NCI-H1417 (cell line): ENCODE results near the gene FREM1.

Experiments used
- DNase-seq, 3 experiments: peaks; one replicate each; lab custom pipeline; 2025; lab: John Stamatoyannopoulos, UW

The FREM1 gene

DNA sequence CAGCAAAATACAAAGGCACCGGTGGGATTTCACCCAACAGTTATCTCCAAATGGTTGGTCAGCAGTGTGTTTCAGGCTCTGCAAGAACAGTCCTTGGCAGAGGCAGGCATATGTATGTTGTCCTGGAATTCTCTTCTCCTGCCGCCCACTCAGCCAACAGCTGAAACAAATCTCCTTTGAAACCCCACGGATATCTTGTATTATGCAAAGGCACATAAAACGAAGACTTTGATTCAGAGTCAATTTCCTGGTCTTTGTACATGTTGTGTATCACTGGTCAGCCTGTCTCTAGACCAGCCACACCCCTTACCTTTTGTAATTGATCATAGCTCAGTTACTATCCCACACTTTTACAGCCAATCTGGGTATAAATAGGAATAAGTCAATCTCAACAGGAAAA, 29.2 kb downstream of the FREM1 start:
- no peak for DNase-seq

DNA sequence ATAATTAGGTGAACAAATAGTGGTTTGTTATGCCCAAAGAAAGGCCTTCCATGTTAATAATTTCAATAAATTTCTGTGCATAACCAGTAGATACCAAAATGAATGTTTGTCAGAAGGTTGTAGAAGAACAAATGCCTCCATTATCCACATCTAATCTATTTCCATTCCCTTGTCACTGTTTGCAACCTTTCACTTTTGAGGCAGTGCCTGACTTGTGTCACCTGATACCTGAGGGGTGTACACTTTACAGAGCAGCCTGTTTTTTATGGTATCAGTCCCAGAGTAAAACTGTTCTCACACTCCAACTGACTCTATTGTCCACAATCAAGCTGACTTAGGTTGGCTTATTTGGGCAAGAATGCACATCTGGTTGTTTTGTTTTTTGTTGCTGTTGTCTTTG, 40.1 kb downstream of the FREM1 start:
- DNase-seq = no peak

DNA sequence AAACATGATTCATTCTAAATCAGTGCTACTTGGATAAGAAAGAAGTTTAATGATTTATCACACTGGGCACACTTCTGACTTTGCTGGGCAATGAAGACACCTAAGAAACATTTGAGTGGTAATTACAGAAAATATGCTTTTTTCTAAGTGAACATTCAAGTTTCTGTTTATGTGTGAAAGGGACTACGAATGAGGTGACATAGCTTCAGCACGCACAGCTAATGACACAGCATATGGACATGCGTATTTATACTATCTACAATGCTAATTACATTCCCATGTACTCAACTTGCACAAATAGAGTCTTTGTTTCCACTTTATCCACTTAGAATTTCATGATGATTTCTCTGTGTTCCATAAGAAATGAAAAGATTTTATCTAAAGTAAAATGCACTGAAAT, 40.6 kb downstream of the FREM1 start:
- DNase-seq = no peak

DNA sequence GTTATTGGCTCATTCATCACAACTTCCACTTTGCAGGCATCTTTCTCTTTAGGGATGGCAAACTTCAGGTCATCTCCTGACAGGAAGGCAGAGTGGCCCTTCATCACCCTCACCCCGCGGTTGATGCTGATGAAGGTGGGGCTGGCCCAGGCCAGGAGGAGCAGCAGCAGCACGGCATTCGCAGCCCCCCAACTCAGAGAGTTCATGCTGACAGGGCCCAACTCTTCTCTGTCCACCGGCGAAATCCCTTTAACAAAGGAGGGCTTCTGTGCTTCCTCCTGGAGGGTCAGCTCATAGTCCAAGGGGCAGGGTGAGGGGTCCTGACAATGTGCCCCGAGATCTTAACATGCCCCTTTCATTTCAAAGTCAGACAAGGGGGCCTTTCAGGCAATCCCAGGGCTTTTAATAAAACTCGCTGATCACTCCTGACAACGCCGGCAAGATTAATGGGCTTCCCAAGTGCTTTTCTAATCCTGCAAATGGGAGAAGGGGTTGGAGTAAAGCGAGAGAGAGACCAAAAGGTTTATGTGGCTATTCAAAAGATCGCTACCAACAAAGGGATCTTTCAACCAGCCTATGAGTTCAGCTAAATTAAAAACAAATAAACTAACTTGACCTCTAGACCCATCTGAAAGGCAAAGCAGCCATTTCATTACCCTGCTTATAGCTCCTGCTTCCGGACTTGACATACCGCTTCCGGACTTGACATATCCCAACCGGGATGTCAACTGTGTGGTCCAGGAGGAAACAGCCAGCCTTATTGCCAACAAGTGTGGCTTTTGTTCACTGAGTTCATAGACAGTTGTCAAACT, 41.2 kb downstream of the FREM1 start:
- DNase-seq = peak in 1 of 3 experiments; percentile 2

DNA sequence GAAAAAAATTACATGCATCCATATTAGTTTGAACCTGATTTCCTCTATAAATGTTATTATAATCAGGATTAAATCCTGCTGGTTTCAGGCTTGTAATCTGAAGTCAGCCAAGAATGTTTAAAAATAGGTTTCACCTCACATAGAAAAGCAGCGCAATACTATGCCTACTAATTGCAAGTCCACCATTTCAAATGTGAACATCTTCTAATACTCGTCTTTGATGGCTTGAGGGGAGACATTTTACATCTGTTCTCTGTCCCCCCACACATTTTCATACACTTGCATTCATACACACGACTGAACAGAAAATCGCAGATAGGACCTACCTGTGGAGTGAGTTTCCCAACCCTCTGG, 41.8 kb downstream of the FREM1 start:
- no peak for DNase-seq

DNA sequence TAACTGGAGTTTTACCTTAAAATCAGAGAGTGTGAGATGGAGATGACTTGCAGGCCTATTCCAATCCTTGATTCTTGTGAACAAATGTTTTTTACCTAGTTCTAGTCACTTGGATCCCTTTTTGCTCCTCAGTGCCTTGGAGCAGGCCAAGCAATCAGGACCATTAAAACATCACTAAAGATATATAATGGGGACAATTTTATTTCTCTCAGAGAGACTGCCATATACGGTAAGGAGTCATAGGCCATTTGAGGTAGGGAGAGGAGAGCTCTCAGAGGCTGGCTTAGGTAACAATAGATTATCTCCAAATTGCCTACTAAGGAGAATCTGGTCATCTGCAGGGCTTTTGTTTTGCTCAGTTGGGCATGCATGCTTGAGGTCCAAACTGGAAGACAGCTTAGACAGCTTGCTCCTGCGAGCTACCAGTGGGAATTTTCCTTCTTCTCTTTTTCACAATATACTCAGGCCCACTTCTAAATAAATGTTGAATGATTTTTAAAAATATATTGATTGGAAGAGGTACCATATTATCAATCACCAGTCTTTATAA, 44.0 kb downstream of the FREM1 start:
- DNase-seq = peak in 1 of 3 experiments; percentile 30

DNA sequence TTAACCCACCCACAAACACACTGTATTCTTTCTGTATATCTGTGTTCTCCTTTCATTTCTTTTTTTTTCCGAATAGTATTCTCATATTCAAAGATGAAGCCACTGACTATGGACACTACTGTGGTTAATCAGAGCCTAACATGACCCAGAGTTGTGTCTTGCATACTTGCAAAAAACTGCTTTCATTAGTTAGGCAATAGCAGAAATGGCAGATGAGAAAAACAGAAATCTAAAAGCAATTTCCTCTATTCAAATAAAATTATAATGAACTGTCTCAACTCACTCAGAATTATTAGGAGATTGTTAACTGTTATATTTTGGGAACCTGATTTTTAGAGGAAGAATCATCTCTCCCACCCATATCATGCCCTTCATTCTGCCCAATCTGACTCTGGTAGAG, 45.9 kb downstream of the FREM1 start:
- no peak for DNase-seq

DNA sequence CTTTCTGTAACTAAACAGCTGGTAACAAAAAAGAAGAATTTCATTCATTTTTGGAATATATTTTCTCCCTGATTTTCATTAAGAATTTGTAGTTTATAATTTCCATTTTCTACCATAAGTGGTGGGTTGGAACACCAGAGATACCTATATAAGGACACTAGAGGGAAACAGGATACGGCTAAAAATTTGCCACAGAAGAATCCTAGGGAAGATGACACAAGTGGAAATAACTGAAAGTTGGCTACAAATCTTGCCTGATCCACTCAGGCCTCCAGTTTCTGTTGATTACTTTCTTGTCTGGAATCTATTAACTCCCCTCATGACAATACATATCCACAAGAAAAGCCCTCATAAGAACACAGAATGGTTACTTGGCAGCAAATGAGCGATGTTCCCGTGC, 46.8 kb downstream of the FREM1 start:
- peak in 1 of 3 experiments; percentile 9 for DNase-seq

DNA sequence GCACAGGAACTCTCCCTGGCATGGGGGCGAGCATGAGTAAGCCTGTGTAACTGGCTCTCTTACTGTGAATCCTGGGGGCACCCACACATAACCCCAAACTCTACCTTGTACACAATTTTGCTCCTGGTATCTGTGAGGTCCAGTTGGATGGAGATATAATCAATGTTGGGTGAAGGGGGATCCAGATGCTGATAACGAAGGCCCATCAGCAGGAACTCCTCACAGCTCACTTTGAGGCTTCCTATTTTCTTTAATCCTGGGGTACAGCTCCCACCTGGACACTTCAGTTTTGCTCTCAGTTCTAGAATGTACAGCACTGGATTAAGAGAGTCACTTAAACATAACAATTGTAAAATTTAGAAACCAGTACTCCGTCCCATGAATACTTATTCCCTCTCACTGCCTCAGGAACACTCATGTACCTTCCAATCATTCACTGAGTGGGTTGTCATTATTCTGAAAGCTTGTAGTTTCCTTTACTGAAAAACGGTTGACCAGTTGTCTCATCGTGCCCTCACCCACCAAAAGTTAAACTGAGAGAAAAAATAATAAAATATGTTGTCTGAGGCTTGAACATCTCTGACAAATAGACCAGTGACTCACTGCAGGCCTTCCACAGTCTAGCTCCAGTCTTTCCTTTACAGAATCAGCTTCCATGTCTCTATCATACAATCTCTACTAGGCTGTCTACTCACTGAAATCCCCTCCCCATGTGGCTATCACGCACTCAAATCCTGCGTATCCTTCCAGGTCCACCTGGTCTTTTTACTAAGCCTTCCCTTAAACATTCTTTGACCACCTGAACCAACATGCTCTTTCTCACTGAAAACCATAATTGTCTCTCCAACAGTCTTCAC, 52.6 kb downstream of the FREM1 start:
- no peak for DNase-seq

DNA sequence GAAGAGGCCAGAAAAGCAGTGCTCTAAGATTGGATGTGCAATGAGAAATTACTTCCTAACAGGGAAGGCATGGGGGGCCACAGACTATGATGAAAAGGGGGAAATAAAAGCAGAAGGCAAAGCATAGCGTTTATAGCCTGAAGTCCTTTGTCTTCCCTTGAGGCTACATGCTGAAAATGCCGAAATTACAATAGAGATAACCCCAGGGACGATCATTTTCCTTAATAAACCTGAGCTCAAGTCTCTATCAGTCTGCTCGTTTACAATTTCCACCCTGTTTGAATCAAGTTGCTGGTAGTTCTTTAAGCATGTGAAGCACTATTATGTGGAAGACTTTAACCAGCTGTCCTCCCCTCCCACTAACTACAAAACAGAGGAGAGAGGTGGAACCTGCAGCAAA, 60.4 kb downstream of the FREM1 start:
- DNase-seq = no peak

DNA sequence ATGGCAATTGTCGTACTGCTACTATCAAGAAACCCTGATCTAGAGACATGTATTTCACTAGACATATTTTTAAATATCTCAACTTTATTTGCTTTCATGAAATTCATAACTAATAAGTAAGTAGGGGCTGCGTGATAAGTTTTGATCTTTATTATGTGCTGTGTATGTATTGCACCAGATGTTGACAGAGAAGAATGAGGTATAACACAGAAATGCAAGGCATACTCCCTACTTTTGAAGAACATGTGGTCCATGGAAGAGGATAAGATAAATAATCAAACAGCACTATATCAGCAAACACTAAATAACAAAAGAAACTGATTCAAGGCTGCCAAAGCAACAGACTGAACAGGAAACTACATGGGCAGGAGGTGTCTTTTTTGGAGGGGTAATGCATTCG, 60.9 kb downstream of the FREM1 start:
- no peak for DNase-seq

DNA sequence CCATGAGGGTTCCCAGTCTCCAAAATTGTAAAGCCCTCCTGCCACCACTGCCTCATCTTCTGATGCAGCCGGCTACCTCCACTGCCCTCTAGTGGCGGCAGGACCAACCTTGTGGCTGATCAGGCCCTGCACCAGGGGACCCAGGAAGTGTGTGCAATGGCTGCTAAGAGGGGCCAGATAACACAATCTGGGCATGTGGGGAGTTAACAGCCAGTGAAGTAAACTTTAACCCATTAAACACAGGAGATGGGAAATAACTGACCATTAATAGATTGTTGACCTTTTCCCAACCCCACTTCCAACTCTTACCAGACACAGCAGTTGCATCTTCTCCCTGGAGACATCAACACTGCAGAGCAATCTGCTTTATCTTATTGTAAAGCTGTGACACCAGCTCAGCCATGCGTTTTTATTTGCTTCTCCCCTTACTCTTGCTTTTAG, 63.3 kb downstream of the FREM1 start:
- peak; percentile 4 to 34 (median 9) for DNase-seq

DNA sequence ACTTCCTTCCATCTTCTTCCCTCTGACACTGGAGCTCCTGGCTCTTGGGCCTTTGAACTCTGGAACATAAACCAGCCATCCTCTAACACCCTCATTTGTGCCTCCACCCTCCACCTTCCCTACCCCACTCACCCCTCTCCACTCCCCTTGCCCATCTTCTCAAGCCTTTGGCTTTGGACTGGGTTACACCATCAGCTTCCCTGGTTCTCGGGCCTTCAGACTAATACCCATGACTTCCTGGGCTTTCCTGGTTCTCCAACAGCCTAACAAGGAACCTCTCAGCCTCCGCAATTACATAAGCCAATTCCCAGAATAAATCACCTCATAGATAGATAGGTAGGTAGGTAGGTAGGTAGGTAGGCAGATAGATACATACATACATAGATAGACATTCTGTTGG, 67.1 kb downstream of the FREM1 start:
- DNase-seq = no peak

DNA sequence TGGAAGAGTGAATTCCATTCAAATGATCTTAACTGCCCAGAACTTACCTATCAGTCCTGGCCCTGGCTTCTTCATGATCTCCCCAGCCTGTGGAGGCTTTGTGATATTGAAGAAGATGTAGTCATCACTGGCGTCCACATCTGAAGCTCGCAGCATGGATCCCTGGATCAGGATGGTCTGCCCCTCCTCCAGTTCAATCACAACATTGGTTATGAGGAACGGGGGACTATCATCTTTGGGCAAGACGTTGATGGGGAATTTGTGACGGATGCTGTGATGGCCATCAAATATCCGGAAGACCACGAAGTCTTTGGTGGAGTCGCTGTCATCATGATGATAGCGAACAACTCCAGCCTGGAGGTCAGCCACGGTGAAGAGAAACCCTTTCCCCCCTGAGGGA, 68.0 kb downstream of the FREM1 start:
- no peak for DNase-seq

DNA sequence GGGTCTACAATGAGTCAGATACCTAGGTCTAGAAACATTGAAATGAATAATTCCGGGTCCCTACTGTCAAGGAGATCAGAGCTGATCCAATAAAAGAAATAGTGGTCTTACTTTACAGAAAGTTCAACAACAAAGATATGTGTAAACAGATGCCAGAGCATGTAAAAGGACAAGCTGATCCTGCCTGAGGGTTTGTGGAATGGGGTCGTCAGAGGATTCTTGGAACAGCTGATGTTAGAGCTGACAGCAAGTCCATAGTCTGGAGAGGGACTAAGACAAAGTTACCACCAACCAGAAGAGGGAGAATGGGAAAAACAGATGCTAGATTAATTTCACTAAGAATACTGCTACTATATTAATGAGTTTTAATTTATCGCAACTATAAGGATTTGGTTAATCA, 71.5 kb downstream of the FREM1 start:
- no peak for DNase-seq

DNA sequence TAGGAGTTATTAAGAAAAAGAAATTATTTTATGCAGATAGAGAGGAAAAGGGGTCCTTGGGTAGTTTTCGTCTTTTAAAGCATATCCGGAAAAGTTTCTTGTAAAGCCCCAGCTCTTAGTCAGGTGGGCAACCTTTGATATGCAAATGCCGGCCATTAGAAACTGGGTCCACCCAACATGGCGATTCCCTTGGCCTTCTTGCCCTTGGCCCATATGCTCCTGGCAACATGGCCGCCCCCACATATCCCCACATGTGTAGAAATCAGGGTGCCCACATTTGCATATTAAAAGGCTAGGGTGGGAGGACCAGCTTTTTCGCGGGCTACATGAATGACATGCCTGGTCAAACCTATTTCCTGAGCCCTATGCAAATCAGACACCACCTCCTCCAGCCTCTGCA, 73.3 kb downstream of the FREM1 start:
- no peak for DNase-seq

DNA sequence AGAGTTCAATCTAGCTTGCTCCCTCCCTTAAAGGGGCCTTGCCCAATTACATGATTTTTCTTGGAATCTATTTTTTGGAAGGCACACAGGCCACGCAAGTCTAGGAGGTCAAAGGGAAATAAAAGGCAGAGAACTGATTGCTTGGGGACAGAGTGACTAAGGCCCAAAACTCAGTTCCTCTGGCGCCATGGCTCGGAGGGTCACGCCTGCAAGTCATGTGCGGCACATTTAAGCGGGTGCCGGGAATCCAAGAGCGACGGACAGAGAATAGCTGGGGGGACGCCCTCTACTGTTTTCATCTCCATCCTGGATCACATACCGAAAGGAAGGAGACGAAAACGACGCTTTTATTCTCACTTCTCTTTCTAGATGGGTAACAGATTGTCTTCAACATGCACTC, 78.6 kb downstream of the FREM1 start:
- DNase-seq = no peak

DNA sequence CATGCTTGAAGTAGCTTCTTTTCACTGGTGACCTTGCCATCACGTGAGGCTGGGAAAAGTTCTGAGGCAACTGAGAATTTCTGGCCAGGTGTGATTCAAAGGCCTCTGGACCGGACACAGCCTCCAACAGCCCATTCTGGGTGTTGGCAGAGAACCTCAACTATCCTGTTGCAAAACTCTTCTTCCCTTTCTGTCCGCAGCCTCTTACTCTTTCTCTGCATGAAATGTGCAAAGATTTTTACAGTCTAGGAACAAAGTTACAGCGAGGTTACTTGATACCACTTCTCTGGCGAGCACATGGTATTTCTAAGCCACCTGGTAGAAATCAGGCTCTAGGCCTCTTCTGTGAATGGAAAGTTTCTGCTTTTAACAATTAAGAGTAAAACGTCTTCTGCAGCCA, 79.2 kb downstream of the FREM1 start:
- no peak for DNase-seq

DNA sequence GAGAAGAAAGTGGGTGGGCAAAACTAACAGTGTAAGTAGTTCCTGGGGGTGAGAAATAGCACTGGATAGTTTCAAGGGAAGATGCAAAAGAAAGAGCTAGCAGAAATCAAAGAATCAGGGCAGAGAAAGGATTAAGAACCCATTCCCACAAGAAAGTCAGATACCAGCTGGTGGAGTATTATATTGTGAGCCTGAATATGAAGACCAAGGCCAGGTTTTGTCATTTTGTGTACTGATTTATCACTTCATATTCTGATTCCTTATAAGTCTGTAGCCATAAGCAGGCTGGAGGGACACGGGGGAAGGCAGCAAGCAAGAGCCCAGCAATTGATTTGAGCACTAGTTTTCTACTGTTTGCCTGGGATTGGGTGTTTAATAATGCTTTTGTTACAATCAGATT, 80.2 kb downstream of the FREM1 start:
- DNase-seq = no peak

DNA sequence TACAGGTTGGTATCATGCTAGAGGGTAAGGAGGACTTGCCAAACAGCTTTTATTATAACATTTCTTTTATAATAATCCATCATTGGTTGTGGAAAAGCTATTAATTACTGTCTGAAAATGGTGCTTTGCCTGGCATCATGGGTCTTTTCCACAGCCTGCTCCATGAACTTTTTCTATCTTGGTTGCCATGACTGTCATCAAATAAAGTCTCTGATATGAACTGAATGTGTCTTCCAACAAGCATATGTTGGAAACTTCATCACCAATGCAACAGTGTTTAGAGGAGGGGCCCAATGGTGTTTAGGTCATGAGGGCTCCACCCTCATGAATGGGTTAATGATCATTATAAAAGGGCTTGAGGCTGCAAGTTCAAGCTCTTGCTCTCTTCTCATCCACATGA, 81.0 kb downstream of the FREM1 start:
- no peak for DNase-seq

DNA sequence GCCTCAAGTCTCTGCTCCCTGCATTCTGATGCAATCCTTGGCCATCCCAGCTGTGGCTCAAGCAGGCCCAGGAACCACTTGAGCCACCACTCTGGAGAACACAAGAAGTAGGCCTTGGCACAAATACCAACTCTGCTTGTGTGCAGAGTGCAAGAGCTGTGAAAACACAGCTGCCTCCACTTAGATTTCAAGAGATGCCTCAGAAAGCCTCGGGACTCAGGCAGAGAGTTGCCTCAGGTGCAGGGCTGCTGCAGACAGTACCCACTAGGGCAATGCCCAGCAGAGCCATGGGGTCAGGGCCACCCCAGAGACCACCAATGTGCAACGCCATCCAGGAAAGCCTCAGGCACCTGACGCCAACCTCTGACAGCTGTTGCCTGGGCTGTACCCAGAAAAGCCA, 82.4 kb downstream of the FREM1 start:
- DNase-seq = peak in 1 of 3 experiments; percentile 41

DNA sequence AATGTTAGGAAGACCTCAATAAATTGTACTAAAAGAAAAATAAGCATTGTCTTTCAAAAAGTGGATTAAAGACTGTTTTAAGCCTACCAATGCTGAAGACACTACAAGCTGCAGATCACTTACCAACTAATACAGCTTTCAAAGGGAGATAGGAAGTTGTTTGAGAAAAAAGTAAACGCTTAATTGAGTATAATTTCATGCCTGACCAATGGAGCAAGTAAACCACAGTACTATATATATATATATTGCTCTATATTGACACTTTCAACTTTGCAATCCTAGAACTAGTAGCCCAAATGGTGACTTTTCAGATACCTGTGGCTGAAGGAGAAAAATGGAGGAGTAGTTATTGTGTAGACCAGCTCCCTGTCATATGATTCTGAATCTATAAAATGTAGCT, 85.7 kb downstream of the FREM1 start:
- no peak for DNase-seq

DNA sequence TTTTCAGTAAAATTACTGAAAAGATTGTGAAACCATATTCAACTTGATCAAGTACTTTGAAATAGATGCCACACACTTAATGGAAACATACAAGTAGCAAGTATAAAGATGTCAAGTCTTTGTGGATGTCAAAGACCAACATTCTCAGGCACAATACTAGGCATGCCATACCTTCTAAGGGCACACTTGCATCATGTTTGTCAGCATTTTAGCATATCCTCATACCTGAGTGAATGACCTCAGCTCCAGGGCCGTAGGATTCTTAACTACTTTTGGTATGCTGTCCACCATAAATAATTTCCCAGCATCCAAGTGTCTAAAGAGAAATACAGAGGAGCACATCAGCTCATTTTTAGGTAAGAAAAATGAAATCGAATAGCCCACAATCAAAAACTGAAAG, 86.4 kb downstream of the FREM1 start:
- no peak for DNase-seq
